ENCODE results near the gene UGT1A3.

Gene UGT1A3

GRCh38 chr2:233817995-233818638, 89.3 kb downstream of the UGT1A3 start:
- WGBS, 2 experiments (ENCODE audit: insufficient coverage in 2 of 2) = 90 to 91% methylated on average over 11 of the region's 11 CpGs
- no peak overlapping the region for H3K4me3 ChIP-seq (ENCODE audit: extremely low read depth, insufficient read depth, low read length, poor library complexity, severe bottlenecking)
- H3K4me1 ChIP-seq (ENCODE audit: control insufficient read depth, insufficient read depth, low read length, poor library complexity, severe bottlenecking) = no peaks in the 10 kb centered on the region
- H3K36me3 ChIP-seq (ENCODE audit: control insufficient read depth, insufficient read depth, low read length) = no peaks in the 10 kb centered on the region
- no peaks in the 10 kb centered on the region for H3K9me3 ChIP-seq (ENCODE audit: control insufficient read depth, low read length)
- no peak overlapping the region for H3K27ac ChIP-seq (ENCODE audit: low read depth, low read length, severe bottlenecking)

GRCh38 chr2:233818639-233819621, 90.1 kb downstream of the UGT1A3 start:
- H3K4me3 ChIP-seq (ENCODE audit: extremely low read depth, insufficient read depth, low read length, poor library complexity, severe bottlenecking) = no peak overlapping the region
- no peaks in the 10 kb centered on the region for H3K36me3 ChIP-seq (ENCODE audit: control insufficient read depth, insufficient read depth, low read length)
- no peak overlapping the region for H3K27ac ChIP-seq (ENCODE audit: low read depth, low read length, severe bottlenecking)
- no peaks in the 10 kb centered on the region for H3K9me3 ChIP-seq (ENCODE audit: control insufficient read depth, low read length)
- WGBS, 2 experiments (ENCODE audit: insufficient coverage in 2 of 2) = 77 to 81% methylated on average over 14 to 15 of the region's 17 CpGs
- no peaks in the 10 kb centered on the region for H3K4me1 ChIP-seq (ENCODE audit: control insufficient read depth, insufficient read depth, low read length, poor library complexity, severe bottlenecking)

GRCh38 chr2:233819884-233820773, 91.3 kb downstream of the UGT1A3 start:
- Histone ChIP-seq H3K36me3 (ENCODE audit: control insufficient read depth, insufficient read depth, low read length) (no peaks in the 10 kb centered on the region), H3K4me3 (ENCODE audit: extremely low read depth, insufficient read depth, low read length, poor library complexity, severe bottlenecking) (no peak overlapping the region), H3K4me1 (ENCODE audit: control insufficient read depth, insufficient read depth, low read length, poor library complexity, severe bottlenecking) (no peaks in the 10 kb centered on the region), H3K27ac (ENCODE audit: low read depth, low read length, severe bottlenecking) (no peak overlapping the region), H3K9me3 (ENCODE audit: control insufficient read depth, low read length) (no peaks in the 10 kb centered on the region)
- 87 to 92% methylated on average over 15 to 16 of the region's 18 CpGs for WGBS, 2 experiments (ENCODE audit: insufficient coverage in 2 of 2)

GRCh38 chr2:233820774-233821105, 91.9 kb downstream of the UGT1A3 start:
- H3K27ac ChIP-seq (ENCODE audit: low read depth, low read length, severe bottlenecking) = no peak overlapping the region
- WGBS, 2 experiments (ENCODE audit: insufficient coverage in 2 of 2) = 82 to 85% methylated on average over 3 of the region's 6 CpGs
- H3K9me3 ChIP-seq (ENCODE audit: control insufficient read depth, low read length) = no peaks in the 10 kb centered on the region
- no peaks in the 10 kb centered on the region for H3K4me1 ChIP-seq (ENCODE audit: control insufficient read depth, insufficient read depth, low read length, poor library complexity, severe bottlenecking)
- H3K4me3 ChIP-seq (ENCODE audit: extremely low read depth, insufficient read depth, low read length, poor library complexity, severe bottlenecking) = no peak overlapping the region
- no peaks in the 10 kb centered on the region for H3K36me3 ChIP-seq (ENCODE audit: control insufficient read depth, insufficient read depth, low read length)

- WGBS, 2 experiments (ENCODE audit: insufficient coverage in 2 of 2) = 90 to 91% methylated on average over 3 of the region's 3 CpGs
- H3K36me3 ChIP-seq (ENCODE audit: control insufficient read depth, insufficient read depth, low read length) = no peaks in the 10 kb centered on the region
- no peaks in the 10 kb centered on the region for H3K4me1 ChIP-seq (ENCODE audit: control insufficient read depth, insufficient read depth, low read length, poor library complexity, severe bottlenecking)
- no peak overlapping the region for H3K4me3 ChIP-seq (ENCODE audit: extremely low read depth, insufficient read depth, low read length, poor library complexity, severe bottlenecking)
- peaks cover under 1% of the 10 kb centered on the region for H3K9me3 ChIP-seq (ENCODE audit: control insufficient read depth, low read length)
- H3K27ac ChIP-seq (ENCODE audit: low read depth, low read length, severe bottlenecking) = no peak overlapping the region
These were observed 92.4 kb downstream of the UGT1A3 start for GRCh38 chr2:233821196-233821595.

- Histone ChIP-seq H3K4me3 (ENCODE audit: extremely low read depth, insufficient read depth, low read length, poor library complexity, severe bottlenecking) (no peak overlapping the region), H3K36me3 (ENCODE audit: control insufficient read depth, insufficient read depth, low read length) (no peaks in the 10 kb centered on the region), H3K4me1 (ENCODE audit: control insufficient read depth, insufficient read depth, low read length, poor library complexity, severe bottlenecking) (no peaks in the 10 kb centered on the region), H3K9me3 (ENCODE audit: control insufficient read depth, low read length) (peaks cover 4% of the 10 kb centered on the region), H3K27ac (ENCODE audit: low read depth, low read length, severe bottlenecking) (no peak overlapping the region)
- WGBS, 2 experiments (ENCODE audit: insufficient coverage in 2 of 2) = 94 to 98% methylated on average over 5 to 8 of the region's 8 CpGs
These were observed 92.9 kb downstream of the UGT1A3 start for GRCh38 chr2:233821709-233822100.

GRCh38 chr2:233822101-233822771, 93.4 kb downstream of the UGT1A3 start:
- H3K27ac ChIP-seq (ENCODE audit: low read depth, low read length, severe bottlenecking) = no peak overlapping the region
- 88 to 92% methylated on average over 20 to 21 of the region's 21 CpGs for WGBS, 2 experiments (ENCODE audit: insufficient coverage in 2 of 2)
- H3K4me3 ChIP-seq (ENCODE audit: extremely low read depth, insufficient read depth, low read length, poor library complexity, severe bottlenecking) = no peak overlapping the region
- no peaks in the 10 kb centered on the region for H3K4me1 ChIP-seq (ENCODE audit: control insufficient read depth, insufficient read depth, low read length, poor library complexity, severe bottlenecking)
- peaks cover 4% of the 10 kb centered on the region for H3K9me3 ChIP-seq (ENCODE audit: control insufficient read depth, low read length)
- H3K36me3 ChIP-seq (ENCODE audit: control insufficient read depth, insufficient read depth, low read length) = no peaks in the 10 kb centered on the region

Measured in mesodermal cell (in vitro differentiated cells).